AG10803 (cell line): Measurements from ENCODE around the gene DPYSL4.

ENCODE experiments used
- DNase-seq: peaks from one replicate; pipeline ENCODE4 v3.0.0; 2010; ENCODE audit warnings: low read depth
- H3K4me3 ChIP-seq: 2 replicates; pipeline ENCODE4 v1.5.1; 2011; ENCODE audit warnings: mild to moderate bottlenecking, low read length, control low read depth
- CTCF ChIP-seq: conservative IDR thresholded peaks from 2 replicates; pipeline ENCODE4 v1.5.1; 2011; ENCODE audit warnings: mild to moderate bottlenecking, low read length, control low read depth, inconsistent platforms

DPYSL4 gene

GRCh38 chr10:132199854-132200311 is 13.1 kb downstream of the DPYSL4 start:
- no peak for TF ChIP-seq CTCF
- no peak for DNase-seq
- H3K4me3 ChIP-seq, result no peak overlapping the region

- no peak for TF ChIP-seq CTCF
- no peak overlapping the region for H3K4me3 ChIP-seq
- DNase-seq, result no peak
These were observed 13.8 kb downstream of the DPYSL4 start for GRCh38 chr10:132200344-132201110.

DNA sequence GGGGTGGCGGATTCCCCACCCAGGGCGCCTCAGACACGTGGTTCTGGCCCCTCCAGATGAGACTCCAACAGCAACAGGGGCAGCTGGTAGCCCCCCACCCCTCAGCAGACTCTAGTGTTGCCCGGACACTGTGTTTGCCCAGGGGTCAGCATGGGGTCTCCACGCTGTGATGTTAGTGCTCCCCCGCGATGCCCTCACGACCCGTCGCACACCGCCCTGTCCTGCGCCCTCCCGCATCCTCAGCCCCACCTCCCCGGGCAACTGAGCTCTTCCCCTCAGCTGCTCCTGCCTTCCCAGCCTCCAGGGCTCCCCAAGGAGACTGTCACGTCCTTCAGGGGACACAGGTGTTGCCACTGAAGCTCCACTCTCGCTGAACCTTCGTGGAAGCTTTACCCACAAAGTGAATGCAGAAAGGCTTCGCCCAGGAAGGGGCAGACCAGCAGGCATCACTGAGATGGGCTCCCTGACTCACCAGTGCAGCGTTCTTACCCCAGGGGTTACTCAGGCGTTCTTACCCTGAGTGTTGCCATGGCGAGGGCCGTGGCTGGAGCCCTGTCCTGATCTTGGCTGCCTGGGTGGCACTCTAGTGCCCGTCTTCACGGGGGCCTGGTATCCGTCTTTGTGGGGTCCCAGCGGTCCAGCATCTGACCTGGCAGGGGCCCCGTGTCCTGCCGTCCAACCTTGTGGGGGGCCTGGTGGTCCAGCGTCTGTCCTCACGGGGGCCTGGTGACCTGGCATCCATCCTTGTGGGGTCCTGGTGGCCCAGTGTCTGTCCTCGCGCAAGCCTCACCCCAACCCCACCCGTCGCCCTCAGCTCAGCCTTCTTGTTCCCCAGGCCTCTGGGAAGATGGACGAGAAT is 14.6 kb downstream of the DPYSL4 start:
- no peak for TF ChIP-seq CTCF
- no peak for DNase-seq
- no peak overlapping the region for H3K4me3 ChIP-seq

DNA sequence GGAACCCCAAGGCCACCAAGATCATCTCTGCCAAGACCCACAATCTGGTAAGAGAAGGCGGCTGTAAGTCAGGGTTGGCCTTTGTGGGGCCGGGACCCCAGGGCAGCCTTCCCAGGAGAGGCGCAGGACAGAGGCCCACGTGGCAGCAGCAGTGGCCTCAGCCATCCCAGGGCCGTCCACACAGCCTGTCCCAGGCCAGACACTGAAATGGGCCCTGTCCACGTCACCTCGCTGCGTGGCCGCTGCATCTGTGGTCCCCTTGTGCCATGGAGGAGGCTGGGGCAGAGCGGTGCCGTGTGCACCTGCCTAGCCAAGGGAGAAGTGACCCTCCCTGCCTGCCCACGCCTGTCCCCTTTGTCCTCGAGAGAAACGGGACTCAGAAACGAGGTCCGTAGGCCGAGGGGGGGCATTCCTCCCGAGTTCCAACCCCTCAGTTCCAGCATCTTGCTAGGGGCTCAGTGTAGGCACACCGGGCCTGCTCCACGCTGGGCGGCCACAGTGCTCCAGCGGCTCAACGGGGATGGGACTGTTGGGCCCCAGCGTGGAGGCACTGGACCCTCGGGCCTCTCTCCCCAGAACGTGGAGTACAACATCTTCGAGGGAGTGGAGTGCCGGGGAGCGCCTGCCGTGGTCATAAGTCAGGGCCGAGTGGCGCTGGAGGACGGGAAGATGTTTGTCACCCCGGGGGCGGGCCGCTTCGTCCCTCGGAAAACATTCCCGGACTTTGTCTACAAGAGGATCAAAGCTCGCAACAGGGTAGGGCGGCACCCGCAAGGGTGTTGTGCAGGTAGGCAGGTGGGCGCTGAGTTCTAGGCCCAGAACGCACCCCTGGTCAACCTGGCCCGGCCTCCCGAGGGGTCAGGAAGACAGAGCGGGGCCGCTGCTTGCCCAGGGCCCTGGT is 15.6 kb downstream of the DPYSL4 start:
- H3K4me3 ChIP-seq, result no peak overlapping the region
- no peak for TF ChIP-seq CTCF
- no peak for DNase-seq

DNA sequence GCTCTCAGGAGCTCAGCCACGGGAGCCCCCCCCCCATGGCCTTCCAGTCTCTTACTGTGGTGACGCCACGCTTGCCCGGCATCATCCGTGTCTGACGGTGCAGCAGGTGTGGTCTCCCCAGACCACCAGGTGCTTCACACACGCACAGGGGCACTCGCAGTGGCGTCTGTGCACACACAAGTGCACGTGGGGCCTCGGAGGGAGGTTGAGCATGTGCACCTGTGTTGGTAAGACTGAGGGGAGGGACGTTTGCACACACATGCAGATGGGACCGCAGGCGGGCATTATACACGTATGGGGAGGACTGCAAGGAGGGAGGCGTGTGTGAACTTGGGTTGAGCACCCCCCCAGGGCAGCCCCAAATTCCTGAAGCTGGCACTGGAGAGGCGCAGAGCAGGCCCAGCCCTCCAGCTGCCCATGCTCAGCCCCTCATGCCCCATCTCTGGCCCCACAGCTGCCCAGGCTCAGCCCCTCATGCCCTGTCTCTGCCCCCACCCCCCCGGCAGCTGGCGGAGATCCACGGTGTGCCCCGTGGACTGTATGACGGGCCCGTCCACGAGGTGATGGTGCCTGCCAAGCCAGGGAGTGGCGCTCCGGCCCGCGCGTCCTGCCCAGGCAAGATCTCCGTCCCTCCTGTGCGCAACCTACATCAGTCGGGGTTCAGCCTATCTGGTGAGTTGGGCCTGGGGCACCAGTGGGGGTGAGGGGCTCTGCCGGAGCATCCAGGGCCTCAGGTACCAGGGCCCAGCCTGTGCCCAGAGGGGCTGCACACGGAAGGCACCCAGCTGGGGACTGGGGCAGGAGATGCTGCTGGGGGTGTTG is 16.7 kb downstream of the DPYSL4 start:
- TF ChIP-seq CTCF, result no peak
- no peak overlapping the region for H3K4me3 ChIP-seq
- no peak for DNase-seq
